ENCODE results near the gene ZNF26.
A peak's percentile ranks its signal among the peaks of the same experiment; 100 is the strongest.
"Not testable (repeated sequence)": the region's sequence is repeated elsewhere in the genome, so short reads cannot be mapped to it uniquely, and the experiment has no call there.

ZNF26 gene

DNA sequence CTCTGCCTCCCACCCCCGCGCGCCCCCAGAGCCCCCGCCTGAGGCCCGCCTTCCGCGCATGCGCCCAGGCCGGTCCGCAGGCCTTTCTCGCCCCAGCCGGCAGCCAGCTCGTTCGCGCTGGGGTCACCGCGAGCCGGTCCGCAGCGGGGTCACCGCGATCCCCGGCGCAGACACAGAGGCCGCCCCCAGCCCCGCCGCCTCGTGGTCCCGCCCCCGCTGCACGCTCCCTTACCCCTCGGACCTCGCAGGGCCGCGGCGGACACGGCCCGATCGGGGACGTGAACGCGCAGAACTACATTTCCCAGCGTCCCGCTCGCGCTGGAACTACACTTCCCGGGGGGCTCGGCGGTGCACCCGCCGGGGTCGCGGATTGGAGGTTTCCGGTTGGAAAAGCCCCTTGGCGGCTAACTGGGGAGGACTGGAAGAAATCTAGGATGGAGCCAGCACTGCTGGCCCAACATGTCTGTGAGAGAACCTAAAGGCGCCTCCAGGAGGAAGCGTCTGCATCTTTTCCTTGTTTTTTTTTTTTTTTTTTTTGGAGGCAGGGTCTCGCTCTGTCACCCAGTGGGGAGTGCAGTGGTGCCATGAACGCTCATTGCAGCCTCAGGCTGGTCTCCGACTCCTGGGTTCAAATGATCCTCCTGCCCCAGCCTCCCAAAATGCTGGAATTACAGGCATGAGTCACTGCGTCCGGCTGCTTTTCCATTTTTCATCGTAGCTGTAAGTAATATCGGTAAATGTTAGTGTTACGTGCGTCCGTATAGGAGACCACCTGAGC is 30.0 kb upstream of the ZNF26 start, which contains the start of gene ZNF605:
Gene ZNF605, minus strand, starts transcription at position 296 of the 778 bp plus-strand sequence. CDS start 10,671 bp downstream, outside the sequence.
- peak; percentile 53 for DNase-seq

DNA sequence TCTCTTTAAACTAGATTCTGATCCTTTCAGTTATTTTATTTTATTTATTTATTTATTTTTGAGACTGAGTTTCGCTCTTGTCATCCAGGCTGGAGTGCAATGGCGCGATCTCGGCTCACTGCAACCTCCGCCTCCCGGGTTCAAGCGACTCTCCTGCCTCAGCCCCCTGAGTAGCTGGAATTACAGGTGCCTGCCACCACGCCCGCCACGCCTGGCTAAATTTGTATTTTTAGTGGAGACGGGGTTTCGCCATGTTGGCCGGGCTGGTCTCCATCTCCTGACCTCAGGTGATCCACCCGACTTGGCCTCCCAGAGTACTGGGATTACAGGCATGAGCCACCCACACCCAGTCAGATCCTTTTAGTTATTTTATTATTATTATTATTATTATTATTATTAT is 24.4 kb upstream of the ZNF26 start:
- not testable (repeated sequence) for DNase-seq

DNA sequence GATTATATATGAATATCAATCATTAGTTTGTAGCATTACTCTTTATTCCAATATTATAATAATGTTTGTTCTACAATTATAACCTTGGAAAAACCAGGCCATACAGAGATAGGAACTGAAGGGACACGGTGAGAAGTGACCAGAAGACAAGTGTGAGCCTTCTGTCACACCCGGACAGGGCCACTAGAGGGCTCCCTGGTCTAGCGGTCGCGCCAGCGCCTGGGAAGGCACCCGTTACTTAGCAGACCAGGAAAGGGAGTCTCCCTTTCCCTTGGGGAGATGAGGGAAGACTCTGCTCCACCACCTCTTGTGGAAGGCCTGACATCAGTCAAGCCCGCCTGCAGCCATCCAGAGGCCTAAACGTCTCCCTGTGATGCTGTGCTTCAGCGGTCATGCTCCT is 22.2 kb upstream of the ZNF26 start:
- not testable (repeated sequence) for DNase-seq

DNA sequence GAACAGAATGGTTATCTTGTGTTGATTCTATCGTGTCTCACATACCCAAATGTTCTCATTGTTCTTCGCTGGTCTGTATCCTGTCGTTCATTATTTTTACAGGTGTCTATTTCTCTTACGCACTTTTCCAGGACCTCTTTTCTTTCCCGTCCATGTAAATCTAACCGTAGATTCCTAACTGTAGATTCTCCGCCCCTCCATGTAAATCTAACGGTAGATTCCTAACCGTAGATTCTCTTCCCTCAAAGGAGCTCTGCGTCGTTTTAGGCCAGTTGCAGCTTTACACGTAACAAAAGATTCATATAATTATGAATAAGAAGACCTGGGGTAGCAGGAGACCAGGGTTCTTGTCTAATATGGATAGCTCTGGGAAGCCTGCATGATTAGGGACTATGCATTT is 20.4 kb upstream of the ZNF26 start:
- no peak for DNase-seq

DNA sequence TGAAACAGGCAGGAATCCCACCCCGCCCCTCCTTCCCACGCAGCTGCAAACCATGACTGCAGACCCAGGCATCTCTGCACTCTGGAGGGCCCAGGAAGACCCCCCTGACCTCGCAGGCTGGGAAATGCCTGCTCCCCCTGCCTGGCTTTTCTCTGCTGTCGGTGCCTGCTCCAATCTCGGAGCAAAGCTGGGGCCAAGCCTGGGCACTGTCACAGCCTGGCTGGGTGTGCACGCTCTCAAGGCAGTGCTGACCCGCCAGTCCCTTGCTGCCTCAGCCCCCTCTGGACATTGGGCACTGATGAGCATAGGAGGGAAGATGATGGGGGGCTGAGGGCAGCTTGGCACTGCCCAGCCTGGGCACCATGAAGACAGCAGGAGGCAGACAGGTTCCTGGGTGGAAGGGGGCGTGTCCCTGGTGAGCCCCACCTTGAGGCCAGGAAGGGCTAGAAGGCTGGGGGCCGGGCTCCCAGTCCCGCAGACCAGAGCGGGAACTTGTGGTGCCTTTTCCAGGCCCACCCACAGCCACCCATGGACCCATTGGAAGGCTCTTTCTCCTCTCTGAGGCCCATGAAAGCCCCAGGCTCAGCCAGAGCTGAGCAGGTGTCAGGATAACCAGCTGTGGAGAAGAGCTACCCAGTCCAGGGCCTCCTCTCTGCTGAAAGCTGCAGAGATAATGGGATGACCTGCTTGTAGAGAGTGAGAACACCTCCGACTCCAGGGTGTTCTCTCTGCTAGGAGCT is 19.3 kb upstream of the ZNF26 start:
- DNase-seq: no peak

DNA sequence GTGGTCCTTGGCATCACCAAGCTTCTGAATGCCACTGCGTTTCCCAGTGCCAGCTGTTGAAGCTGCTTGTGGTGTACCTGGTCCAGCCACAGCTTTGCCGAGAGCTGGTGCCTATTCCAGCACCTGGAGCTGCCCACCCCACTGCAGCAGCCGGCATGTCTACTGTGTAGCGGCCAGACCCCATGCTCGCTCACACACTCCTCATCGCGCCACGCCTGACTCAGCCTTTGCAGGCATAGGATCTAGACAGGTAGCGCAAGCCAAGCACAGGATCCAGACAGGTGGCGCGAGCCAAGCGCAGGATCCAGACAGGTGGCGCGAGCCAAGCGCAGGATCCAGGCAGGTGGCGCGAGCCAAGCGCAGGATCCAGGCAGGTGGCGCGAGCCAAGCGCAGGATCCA is 18.4 kb upstream of the ZNF26 start:
- DNase-seq: no peak

DNA sequence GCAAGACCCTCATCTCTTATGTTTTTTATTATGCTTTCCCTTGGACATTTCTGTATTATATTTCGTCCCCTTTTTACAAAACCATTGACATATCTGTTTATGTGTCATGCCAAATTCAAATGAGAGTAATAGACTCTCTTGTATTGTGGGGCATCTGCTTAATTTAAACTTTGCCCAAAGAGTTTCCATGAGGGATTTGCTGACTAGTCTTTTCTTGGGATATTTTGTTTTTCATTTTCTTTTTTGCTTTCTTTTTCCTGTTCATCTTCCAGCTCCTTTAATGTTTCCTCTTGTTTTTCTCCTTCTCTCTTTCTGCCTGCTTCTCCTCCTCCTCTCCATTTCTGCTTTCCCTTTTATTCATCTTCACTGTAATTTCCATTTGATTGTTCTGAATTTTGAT is 13.8 kb upstream of the ZNF26 start:
- no peak for DNase-seq

DNA sequence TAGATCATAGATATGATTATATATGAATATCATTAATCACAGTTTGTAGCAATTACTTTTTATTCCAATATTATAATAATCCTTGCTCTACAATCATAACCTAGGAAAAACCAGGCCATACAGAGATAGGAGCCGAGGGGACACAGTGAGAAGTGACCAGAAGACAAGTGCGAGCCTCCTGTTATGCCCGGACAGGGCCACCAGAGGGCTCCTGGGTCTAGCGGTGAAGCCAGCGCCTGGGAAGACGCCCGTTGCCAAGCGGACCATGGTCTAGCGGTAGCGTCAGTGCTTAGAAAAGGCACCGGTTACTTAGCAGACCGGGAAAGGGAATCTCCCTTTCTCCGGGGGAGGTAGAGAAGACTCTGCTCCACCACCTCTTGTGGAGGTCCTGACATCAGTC is 9.3 kb upstream of the ZNF26 start:
- not testable (repeated sequence) for DNase-seq

DNA sequence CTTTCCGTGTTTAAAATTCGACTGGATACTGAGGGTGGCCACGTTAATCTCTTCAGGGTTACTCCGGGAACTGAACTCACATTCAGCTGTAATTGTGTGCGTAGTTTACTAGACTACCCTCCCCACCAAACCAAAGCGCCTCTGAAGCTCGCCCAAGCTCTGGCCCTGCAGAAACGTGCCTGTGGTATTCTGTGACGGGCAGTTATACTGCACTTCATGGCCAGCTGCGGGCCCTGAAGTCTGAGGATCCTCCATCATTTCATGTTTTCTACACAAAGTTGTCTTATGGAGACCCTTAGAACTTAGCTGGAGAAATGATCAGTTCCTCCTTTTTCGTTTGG is 688 bp downstream of the ZNF26 start:
- DNase-seq: no peak

DNA sequence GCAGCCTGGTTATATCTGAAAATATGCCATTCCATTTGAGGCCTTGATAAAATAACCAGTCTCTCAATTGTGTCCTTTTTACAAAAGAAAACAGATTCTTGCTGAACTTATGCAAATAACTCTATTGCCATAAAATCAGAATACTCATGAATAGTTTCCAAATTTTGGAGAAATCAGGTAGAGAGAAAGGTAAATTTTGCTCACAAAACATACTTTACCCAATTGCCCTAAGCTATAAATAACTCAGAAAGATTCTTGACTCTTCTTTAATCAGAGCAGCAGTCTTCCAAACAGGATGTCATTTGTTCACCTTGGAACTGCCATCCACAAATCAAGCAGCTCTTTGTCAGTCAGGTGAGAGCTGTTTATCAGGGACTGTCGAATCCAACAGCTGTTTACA is 12.6 kb downstream of the ZNF26 start:
- no peak for DNase-seq

DNA sequence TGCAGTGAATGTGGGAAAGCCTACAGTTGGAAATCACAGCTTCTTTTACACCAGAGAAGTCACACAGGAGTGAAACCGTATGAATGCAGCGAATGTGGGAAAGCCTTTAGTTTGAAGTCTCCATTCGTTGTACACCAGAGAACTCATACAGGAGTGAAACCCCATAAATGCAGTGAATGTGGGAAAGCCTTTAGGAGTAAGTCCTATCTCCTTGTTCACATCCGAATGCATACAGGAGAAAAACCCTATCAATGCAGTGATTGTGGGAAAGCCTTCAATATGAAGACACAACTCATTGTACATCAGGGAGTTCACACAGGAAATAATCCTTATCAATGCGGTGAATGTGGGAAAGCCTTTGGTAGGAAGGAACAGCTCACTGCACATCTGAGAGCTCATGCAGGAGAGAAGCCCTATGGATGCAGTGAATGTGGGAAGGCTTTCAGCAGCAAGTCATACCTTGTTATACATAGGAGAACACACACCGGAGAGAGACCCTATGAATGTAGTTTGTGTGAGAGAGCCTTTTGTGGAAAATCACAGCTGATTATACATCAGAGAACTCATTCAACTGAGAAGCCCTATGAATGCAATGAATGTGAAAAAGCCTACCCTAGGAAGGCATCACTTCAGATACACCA is 24.6 kb downstream of the ZNF26 start:
- DNase-seq: no peak

DNA sequence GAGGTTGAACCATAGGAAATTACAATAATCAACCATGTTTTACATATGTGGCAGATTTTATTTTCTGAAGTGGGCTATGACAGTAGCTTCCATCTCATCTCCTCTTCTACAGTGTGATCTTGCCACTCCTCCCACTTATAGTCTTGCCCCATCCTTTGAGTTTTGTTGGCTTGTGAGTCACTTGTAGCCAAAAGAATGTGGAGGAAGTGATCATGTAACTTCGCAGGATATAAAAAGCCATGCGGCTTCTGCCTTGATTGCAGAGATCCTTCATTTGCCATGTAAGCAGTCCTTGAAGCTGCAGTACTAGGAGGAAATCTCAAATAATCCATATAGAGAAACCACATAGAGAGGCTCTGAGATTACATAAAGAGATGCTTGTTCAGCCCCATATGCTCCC is 37.4 kb downstream of the ZNF26 start:
- DNase-seq: no peak

DNA sequence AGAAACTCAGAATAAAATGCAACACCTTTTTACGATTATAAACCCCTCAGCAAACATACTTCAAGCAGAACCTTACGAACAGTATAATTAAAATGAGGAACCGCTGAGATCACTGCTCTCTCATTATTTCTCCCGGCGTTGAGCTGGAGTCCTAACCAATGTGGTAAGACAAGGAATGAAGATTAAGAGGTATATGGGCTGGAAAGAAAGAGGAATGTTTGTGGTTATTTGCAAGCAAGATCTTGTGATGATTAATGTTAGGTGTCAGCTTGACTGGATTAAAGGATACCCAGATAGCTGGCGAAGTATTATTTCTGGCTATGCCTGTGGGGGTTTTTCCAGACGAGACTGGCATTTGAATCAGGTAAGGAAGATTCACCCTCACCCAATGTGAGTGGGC is 40.8 kb downstream of the ZNF26 start:
- no peak for DNase-seq

DNA sequence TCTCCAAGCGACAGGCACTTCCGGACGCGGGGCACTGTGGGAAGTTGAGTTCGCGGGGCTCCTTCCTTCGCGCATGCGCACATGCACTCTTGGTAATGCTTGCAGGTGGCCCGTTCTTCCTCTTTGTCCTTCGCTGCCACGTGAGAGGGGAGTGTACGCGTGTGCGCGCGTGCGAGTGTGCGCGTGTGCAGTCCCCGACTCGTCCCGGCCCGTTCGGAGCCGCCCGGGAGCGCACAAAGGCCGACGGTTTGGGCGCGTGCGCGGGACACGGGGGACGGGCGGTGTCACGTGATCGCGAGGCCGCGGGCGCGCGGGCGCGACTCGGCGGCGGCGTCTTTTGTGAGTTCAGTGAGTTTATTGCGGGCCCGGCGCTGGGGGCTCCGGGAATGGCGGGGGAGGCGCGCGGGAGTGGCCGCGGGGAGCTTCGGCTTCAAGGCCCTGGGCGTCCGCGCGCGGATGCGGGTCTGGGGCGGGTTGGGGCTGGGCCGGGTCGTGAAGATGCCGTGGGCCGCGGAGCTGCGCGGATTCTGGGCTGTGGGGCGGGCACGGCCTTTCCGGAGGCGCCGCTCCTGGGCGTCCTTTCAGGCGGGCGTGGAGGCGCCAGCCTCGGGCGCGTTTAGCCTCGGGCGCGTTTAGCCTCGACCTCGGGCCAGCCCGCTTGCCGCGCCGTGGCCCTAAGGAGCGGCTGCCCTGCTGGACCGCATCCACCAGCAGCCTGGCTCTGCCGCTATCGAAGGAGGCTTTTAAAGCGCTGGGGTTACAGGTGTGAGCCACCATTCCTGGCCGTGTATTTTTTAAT is 51.2 kb downstream of the ZNF26 start, which contains the start of gene ZNF84:
Gene ZNF84, plus strand, starts transcription at position 303 of the 799 bp plus-strand sequence. CDS start 3,959 bp downstream, outside the sequence.
- peak; percentile 76 for DNase-seq

DNA sequence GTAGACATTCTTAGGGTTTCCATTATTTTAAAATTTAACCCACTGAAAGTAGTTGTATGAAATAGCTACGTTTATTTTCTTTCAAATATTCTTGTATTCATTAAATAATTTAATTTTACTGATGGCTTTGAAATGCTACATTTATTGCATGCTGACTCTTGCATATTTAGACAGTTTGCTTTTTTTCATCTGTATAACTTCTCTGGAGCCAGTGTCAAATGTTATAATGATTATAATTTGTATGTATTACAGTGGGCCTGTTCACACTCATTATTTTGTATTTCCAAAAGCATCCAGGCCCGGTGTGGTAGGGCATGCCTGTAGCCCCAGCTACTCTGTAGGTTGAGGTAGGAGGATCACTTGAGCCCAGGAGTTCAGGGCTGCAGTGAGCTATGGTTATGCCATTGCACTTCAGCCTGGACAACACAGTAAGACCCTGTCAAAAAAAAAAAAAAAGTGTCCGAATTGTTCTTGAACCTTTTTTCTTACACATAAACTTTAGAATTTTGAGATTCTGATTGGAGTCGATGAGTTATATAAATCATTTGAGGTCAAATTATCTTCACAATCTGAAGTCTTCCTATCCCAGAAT is 52.0 kb downstream of the ZNF26 start:
- no peak for DNase-seq

DNA sequence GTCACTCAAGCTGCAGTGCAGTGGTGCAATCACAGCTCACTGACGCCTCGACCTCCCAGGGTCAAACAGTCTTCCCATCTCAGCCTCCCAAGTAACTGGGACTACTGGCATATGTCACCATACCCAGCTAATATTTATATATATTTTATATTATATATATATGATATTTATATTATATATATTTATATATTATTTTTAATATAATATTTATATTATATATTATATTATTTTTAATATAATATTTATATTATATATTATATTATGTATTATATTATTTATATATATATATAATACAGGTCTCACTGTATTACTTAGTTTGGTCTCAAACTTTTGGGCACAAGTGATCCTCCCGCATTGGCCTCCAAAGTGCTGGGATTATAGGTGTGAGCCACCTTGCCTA is 60.5 kb downstream of the ZNF26 start:
- DNase-seq: no peak

DNA sequence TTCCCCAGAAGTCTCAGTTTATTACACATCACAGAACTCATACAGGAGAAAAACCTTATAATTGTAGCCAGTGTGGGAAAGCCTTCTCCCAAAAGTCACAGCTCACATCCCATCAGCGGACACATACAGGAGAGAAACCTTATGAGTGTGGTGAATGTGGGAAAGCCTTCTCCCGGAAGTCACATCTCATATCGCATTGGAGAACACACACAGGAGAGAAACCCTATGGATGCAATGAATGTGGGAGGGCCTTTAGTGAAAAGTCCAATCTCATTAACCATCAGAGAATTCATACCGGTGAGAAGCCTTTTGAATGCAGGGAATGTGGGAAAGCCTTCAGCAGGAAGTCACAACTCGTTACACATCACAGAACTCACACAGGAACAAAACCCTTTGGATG is 71.3 kb downstream of the ZNF26 start:
- no peak for DNase-seq

DNA sequence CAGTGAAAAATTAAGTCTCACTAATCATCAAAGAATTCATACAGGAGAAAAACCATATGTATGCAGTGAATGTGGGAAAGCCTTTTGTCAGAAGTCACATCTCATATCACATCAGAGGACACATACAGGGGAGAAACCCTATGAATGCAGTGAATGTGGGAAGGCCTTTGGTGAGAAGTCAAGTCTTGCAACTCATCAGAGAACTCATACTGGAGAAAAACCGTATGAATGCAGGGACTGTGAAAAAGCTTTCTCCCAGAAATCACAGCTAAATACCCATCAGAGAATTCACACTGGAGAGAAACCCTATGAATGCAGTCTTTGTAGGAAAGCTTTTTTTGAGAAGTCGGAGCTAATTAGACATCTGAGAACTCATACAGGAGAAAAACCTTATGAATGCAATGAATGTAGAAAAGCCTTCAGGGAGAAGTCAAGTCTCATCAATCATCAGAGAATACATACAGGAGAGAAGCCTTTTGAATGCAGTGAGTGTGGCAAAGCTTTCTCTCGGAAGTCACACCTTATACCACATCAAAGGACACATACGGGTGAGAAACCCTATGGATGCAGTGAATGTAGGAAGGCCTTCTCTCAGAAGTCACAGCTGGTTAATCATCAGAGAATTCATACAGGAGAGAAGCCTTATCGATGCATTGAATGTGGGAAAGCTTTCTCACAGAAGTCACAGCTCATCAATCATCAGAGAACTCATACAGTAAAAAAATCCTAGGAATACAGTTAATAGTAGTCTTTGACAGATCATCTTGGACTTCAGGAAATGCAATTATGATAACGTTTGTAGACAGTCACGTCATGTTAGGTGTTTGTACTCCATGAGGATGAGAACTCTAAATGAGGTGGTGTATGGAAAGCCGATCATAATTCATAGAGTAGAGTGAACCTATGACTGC is 72.3 kb downstream of the ZNF26 start:
- DNase-seq: no peak

DNA sequence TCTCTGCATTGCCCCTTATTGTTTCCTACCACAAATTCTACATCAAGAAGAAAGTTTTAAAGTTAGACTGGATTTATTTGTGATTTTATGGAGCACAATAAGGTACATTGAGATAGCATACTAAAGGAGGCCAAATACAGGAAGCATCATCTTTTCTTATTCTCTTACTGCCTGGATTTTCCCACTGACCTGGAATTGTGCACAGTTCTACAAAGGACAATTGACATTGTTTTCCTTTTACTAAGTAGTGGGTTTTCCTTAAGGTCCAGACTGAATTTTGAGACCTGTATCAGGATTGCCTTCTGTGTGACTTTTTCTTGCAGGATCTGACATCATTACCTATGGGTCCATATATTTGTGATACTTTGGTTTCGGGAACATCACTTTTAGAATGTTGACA is 75.8 kb downstream of the ZNF26 start:
- no peak for DNase-seq

DNA sequence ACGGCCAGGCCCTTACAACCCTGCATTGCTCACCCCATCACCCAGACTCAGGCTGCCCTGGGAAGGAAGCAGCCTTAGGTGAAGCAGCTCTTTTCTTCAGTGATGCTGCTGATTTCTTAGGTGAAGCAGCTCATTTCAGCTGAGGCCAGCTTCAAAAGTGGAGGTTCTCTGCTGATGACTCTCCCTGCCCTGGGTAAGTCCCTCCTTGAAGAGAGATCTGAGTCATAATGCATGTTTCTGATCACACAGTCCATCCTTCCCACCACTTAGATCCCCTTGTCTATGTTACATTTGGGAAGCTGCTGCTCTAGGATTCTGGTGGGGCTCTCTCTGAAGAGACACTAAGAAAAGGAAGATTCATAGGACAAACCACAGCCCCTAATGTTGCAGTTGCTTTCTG is 77.4 kb downstream of the ZNF26 start:
- no peak for DNase-seq

DNA sequence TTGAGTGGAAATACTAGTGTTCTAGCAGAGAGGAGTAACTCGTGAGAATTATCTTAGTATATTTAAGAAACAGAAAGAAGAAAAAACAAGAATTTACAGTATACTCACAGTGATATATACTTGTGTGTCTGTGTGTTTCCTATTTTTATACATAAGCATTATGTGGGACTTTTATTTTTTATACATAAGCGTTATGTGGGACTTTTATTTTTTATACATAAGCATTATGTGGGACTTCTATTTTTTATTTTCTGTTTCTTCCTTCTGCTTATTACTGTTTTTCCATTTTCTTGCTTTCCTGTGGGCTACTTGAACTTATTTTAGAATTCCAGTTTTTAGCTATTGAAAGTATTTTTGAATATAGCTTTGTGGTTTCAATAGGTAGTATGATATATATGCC is 87.7 kb downstream of the ZNF26 start:
- no peak for DNase-seq

Measured in GOT3 (cell line).